HUDEP-2 (cell line): Measurements from ENCODE around the gene PTPRM.

Experiments
- DNase-seq, 76 experiments: peaks; one replicate each; lab custom pipeline; 2025; ENCODE audit not compliant: unreplicated experiment in 76 of 76; lab: John Stamatoyannopoulos, UW

Gene PTPRM

DNA sequence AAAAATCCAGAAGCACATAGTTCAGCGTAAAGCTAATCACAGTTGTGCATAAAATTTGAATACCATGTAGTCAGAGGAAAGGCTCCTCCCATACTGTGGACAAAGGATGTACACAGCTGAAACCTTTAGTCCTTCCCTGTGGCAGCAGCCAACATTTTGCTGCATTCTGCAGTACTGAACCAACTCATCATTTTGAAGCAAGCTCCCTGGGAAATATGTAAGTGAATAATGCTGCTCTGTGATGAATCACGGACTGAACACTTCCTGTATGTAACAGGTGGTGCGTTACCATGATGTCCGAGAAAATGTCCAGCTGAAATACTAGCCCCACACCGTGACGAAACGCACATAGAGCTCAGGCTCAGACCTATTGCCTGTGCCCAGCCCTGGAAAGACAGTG, 621.1 kb downstream of the PTPRM start:
- no peak for DNase-seq

DNA sequence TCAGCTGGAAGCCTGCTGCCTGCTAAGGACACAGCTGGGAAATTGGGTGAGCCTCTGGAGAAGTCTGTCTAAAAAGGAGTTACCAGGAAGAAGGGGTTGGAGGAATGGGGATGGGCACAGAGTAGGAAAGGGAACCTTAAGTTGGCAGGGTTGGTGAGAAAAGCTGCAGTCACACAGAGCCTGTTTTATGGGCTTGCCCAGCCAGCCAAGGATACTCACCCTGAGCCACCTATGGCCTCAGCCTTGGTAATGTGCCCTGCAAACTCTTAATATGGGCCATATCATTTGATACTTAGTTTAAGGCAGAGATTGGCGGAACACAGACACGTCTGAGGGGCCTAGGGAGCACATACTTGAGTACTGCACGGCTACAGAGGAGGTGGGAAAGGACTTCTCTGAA, 623.9 kb downstream of the PTPRM start:
- DNase-seq = no peak

DNA sequence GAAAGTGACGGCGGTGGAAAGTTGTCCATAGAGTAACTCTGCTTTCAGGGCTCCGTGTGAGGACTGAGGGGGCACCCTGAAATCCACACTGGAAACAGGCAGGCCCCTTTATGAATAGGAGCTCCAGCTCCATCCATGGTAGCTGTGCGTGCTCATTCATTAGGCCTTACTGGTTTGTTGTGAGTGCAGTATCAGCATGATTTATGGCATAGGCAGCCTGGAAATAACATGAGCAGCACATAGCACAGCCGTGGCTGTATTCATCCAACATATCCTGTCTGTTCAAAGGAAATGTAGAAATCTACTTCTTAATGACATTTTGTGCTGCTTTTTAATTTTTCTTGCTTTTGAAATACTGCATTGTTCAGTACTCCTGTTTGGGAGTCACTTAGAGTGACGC, 627.3 kb downstream of the PTPRM start:
- no peak for DNase-seq

DNA sequence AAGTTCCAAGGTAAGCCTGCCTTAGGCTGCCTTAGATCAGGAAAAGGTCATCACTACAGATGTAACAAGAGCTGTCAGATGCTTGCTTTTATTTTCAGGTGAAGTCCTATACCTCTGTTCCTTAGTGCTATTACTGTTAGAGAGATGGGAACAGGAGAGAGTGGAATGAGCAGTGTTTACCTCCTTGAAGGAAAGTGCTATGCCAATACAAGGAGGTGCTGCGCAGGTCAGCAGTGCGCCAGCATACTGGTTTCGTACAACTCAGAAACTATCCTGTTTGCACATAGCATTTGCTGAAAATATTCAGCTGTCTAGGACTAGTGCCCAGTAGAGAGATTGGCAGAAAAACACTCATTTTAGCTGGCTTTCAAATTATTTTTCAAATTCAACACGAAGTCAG, 629.1 kb downstream of the PTPRM start:
- DNase-seq = no peak

DNA sequence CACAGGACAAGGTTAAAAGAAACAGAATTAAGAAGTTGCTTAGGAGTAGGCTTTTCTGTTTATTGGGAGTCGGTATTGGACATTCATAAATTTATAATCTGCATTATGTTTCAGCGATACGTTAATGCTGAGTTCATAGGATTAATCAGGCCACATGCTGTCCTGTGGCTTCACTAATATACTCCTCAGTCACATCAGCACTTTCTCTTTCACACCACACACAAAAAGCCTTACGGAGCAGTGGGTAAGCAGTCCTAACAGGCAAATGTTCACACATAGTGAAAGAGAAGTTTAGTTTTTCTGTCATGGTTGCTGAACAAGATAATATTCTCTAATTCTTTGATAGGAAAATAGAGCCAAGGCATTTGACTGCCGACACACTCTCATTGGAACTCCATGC, 630.4 kb downstream of the PTPRM start:
- no peak for DNase-seq

DNA sequence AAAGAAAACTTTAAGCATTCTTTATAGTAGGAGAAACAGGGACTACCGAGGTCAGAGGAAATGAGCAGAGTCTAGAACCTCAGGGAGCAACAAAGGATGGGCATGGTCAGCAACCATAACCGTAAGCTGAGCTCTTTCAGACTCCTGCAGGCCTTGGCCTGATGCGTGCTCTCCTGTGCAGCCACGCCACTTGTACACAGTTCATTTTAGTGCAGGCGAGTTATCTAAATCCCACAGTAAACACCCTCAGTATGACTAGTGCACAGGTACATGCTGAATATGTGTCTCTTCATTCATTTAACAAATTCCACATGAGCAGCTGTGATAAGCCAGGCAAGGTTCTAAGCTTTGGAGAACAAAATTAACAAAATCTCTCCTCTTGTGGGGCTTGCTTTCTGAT, 640.9 kb downstream of the PTPRM start:
- no peak for DNase-seq

DNA sequence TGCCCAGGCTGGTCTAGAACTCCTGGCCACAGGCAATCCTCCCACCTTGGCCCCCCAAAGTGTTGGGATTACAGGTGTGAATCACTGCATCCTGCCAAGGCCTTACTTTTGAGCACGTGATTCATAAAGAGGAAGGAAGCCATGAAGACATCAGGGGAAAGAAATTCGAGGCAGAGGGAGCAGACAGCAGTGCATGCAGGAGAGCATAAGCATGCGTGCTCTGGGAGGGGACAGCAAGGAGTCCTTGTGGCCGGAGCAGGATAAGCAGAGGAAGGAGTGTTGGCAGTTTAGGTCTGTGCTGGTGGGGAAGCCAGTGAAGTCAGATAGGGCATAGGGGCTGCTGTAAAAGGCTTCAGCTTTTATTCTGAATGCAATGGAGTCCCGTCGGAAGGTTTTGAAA, 641.6 kb downstream of the PTPRM start:
- no peak for DNase-seq

DNA sequence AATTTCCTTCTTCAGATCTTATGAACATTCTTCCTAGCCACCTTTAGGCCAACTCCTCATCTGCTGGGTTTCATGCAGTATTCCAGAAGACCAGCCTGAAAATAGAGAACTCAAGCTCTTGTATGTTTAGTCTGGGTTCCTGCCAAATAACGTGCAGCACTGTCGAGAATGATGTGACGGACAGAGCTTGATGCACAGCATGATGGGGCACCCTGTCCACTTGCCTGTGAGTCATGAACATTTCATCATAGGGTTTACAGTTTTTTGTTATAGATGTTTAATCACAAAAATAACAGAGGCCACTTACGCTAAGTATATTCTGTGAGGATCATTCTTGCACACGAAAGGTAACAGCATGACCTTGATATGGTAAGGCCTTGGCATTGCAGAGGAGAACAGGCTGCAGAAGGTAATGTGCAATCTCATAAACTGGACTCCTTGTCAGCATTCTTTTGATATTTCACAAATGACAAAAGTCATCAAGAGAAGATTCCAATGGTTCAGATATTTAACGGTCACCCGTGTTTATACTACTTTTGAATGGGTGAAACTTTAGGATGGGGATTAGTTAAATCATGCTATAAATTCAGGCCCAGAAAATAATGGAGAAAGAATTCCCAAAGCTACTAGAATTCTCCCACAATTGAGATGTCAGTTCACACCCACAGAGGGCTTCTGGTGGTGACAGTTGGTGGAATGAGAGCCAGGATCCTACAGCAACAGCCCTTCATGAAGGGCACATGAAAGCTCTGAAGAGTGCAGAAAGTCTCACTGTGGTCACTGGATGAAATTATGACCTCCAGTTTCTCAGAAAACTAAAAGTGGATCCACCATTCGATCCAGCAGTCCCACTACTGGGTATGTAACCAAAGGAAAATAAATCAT, 646.0 kb downstream of the PTPRM start:
- no peak for DNase-seq

DNA sequence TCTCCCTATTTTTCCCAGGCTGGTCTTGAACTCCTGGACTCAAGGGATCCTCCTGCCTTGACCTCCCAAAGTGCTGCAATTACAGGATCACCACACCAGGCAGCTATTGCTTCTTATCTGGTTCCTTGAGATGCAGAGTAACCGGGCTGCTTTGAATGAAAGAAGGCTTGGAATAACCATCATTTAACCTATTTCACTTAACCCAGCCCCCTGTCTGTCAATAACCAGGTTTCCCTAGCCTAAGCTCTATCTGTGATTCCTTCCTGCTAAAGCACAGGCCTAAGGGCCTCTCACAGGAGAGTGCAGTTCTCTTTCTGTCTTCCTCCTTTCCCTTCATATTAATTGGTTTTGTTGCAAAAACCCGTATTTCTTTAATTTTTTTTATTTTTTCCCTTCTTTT, 648.6 kb downstream of the PTPRM start:
- no peak for DNase-seq

DNA sequence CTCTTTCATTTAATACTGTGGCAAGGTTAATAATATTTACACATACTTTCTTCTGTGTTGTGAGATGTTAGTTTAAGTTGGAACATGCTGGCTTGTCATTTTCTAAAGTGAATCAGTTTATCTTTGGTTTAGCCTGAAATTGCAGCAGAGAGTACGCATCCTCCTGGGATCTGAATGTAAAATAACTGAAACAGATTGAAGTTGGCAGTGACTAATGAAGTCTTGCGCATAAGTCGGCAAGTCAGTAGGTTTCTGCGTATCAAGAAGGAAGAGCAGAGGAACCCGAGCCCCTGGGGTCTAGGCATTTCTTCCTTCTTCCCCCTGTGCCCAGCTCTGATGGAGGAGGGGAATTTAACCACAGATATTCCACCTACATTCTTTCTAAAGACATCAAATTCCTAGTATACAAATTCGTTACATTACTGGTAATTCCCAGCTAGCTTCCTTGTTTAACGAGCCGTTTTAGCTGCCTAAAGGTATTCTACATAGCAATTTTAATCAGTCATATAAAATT, 650.0 kb downstream of the PTPRM start:
- DNase-seq = no peak

DNA sequence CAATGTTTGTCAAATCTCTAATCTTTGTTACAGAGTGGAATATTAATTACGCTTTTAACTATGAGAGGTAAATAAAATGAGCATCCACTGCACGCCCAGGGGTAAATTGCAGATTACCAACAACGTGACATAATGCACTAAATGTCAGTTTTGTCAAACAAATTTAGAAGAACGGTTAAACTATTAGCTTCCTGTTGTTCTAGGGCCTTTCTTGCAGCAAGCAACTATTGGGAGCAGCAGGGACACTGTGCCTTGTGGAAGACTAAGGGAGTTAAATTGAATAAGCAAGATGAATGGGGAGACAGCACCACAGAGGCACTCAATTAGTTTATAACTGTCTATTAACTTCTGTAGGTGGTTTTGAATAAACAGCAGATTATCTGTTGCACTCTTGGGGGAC, 651.1 kb downstream of the PTPRM start:
- DNase-seq = no peak

DNA sequence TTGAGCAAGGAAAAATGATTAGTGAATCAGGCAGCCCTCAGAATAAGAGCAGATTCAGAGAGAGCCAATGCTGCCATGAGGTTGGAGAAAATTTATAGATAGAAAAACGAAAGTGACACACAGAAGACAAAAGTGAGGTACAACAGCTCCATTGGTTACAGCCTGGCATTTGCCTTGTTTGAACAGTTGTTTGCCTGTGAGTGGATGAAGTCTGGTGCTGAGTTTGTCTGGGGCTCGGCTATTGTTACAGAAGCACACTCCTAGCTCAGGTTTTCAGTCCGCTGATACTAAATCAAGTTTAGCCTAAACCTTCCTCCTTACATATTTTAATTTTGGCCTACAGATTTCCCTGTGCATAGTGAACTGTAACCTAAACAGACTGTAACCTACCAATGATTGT, 654.3 kb downstream of the PTPRM start:
- DNase-seq = no peak

DNA sequence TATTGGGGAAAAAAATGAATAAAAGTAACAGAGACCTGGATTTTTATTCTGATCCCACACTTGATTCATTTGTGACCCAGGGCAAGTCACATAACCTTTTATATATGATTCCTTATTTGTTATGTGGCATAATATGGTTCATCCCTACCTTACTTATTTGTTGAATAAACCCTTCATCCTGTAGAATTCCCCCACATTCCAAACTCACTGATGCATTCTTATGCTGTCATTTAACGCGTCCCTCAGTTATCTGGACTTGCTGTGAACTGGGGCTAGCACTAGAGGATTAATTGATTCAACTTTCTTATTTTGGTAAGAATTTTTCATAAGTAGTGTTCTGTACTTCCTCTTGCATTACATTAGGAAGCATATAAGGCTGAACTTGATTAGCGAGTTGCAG, 657.5 kb downstream of the PTPRM start:
- no peak for DNase-seq

DNA sequence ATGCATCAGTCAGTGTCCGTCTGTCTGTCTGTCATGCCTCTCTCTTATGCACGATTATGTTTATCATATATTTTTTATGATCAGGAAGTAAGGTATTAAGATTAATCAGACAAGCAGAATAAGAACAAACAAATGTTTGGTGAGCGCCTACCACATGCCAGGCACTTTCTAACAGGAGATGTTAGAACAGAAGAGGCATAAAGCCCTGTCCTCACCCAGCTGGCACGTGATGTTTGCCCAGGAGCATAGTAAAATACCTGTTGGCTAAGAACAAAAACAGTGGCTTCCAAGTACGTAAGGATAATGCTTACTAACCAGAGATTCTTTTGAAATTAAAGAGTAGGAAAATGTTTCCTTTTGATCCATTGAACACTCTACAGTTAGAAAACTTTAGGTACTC, 661.9 kb downstream of the PTPRM start:
- no peak for DNase-seq

DNA sequence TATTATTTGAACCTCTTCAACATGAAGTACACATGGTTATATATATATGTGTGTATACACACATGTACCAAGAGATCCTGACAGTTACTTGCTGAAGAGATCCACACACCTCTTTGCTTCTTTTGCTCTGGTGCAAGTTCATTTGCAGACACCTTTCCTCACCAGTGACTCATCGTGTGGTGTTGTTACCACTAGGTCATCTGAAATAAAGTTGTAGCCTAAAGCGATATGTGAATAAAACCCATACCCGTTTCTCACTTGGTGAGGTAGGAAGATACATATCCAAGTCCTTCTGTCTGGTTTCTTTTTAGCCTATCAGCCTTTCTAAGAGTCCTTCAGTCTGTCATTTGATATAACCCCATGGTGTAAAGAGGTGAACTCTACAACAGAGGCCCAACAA, 662.7 kb downstream of the PTPRM start:
- no peak for DNase-seq

DNA sequence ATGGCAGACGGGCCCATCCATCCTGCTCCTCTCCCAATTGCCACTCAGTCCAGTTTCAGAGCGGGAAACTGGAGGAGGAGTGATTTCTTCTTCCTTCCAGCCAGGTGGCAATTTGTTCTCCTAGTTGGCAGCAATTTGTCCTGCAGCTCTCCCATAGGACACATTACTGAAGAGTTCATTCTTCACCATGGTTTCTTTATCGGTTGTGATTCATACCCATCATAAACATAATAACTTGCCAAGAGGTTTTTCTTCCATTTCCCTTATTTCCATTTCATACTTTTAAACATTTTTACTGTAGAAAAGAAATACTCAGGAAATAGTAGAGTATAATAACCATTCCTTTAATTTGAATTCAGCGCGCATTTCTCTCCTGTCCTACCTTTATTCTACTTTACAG, 664.2 kb downstream of the PTPRM start:
- no peak for DNase-seq

DNA sequence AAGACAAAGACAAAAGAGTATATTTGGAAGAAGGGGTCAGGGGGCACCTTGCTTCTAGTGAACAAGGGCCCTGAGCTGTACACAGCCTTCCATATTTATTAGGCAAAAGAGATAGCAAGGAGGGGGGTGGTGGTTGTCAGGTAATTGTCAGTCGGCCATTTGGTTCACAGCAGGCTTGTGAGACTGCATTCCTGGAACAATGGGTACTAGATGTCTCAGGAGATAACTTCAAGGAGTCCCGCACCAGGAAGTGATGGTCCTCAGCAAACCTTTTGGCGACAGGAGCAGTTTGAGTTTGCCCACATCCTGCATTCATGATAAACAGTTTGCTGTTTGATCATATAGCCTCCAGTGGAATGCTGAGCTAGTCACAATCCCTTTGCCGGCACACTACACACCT, 665.7 kb downstream of the PTPRM start:
- DNase-seq = no peak

DNA sequence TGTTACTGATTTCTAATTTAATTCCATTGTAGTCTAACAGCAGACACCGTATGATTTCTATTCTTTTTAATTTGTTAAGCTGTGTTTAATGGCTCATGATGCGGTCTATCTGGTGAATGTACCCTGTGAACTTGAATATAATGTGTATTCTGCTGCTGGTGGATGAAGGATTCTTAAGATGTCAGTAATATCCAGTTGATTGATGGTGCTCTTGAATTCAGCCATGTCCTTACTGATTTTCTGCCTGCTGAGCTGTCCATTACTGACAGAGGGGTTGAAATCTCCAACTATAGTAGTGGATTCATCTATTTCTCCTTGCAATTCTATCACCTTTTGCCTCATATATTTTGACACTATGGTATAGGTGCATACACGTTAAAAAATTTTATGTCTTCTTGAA, 668.8 kb downstream of the PTPRM start:
- no peak for DNase-seq

DNA sequence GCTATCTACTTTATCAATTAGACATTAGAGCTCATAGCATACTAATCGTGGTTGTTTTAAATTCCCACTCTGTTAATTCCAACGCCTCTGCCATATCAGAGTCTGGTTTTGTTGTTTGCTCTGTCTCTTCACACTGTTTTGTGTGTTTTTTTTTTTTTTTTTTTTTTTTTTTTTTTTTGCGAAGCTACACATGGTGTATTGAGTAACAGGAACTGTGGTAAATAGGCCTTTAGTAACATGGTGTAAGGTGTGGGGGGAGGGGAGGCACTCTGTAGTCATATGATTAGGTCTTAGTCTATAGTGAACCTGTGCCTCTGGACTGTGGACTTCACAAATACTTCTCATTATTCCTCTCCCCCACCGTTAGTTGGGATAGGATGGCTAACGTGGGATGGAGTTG, 671.4 kb downstream of the PTPRM start:
- DNase-seq = no peak

DNA sequence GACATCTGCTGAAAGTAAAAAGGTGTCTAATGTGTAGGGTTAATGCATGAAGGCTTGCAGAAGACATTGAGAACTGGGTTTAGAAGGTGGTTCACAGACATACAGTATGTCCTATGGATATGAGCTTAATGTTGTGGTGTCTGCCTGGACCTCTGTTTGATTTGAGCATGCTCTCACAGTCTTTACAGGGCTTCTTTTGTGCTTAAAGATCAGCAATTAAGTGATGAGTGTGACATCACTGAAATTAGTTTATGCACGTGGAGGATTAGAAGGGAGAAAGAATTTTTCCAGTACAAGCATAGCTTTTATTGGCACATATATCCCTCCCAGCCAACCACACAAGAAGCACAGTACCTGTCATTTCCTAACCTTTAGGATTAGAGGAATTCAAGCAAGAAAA, 674.6 kb downstream of the PTPRM start:
- no peak for DNase-seq

DNA sequence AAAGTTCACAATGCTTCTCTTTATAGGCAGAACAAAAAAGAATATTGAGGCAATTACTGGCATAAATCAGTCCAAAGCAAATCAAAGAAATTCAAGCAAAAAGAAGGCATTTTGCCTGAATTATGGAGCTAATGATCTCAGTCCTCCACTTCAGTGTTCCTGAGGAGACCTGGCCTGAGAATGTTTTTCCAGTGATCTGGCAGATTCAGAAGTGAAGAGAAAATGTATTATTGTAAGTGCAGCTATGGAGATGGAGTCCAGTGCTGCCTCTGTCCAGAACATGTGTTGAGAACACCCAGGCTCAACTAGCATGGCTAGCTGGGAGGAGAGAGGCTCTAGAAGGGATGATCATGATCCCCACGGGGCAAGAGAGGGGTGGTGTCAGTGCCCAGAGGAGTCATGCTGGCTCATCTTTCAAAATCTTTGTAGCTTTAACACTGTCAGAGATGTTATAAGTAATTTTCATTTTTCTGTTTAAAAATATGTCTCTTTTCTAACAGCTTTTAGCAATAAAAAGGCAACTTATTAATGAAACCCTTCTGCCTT, 675.1 kb downstream of the PTPRM start:
- DNase-seq = no peak

DNA sequence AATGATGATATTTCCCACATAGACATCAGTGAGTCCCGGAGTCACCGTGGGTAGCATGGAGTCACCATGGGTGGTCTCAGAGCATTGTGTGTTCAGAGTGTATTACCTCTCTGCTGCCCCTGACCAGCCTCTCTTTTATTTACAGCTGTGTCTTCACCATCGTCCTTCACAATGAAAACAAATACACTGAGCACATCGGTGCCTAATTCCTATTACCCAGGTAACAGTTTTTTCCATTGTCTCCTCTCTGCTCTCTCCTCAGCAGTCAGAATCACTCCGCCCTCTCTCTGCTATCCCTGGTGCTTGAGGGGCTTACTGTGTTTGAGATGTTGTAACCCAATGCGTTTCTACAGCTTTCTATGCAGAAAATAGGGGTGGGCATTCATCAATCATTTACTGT, 680.6 kb downstream of the PTPRM start:
- no peak for DNase-seq
